Naive thymus-derived CD8-positive, alpha-beta T cell (primary cell): ENCODE data around the gene MRFAP1L1. TPM values are rescaled to one million over a fixed set of nuclear protein-coding genes. Genes with fewer than 3 reads are reported as not detected.

Experiments
- ATAC-seq, 2 donors: fragments of 150-1000 bp; cut with Tn5 transposase in 1 of 2; sonication (Bioruptor Pico), chemical (Tn5 transposase) in 1 of 2; 1 replicate in 1 of 2; 2 replicates in 1 of 2; pipeline ENCODE4 v1.10.0; 2021; ENCODE audit warnings: mild to moderate bottlenecking in 2 of 2, moderate library complexity in 2 of 2
- POLR2A ChIA-PET: fragments of 350-600 bp; sonication (Branson Sonifier 250); formaldehyde crosslinking; loops from one replicate; lab custom pipeline; 2021; ENCODE audit warnings: antibody characterized with exemption; lab: Charles Lee
- DNase-seq, 10 donors: peaks; one replicate each; pipeline versions ENCODE4 v3.0.0 to v3.0.0-alpha.2; 2020 to 2022
- H3K27ac Mint-ChIP-seq, 10 donors: one replicate each; pipeline ENCODE4 v1.8.0; 2020 to 2022; ENCODE audit warnings: mild to moderate bottlenecking in 10 of 10, mixed read lengths in 10 of 10, moderate library complexity in 4 of 10, inconsistent platforms in 1 of 10
- H3K27me3 Mint-ChIP-seq, 5 donors: one replicate each; pipeline ENCODE4 v1.8.0; 2021 to 2022; ENCODE audit warnings: mixed read lengths in 5 of 5
- H3K36me3 Mint-ChIP-seq, 3 donors: one replicate each; pipeline ENCODE4 v1.8.0; 2020 to 2022; ENCODE audit warnings: mixed read lengths in 3 of 3, mild to moderate bottlenecking in 2 of 3, inconsistent platforms in 1 of 3
- H3K4me1 Mint-ChIP-seq, 4 donors: one replicate each; pipeline ENCODE4 v1.8.0; 2021 to 2022; ENCODE audit warnings: mixed read lengths in 4 of 4
- H3K4me3 Mint-ChIP-seq, 10 donors: one replicate each; pipeline ENCODE4 v1.8.0; 2020 to 2022; ENCODE audit warnings: mild to moderate bottlenecking in 10 of 10, mixed read lengths in 10 of 10, moderate library complexity in 6 of 10, inconsistent platforms in 1 of 10
- H3K9me3 Mint-ChIP-seq, 9 donors: one replicate each; pipeline ENCODE4 v1.8.0; 2020 to 2022; ENCODE audit warnings: mixed read lengths in 9 of 9, mild to moderate bottlenecking in 3 of 9, inconsistent platforms in 1 of 9, moderate library complexity in 1 of 9
- polyA plus RNA-seq, 3 donors: library from polyadenylated mRNA; unstranded; fragments of 300-500 nt; fragmentation: Illumina TruSeq; gene quantifications; one replicate each; pipeline ENCODE4 v1.2.3, GENCODE V29; 2021
- total RNA-seq, 8 experiments: library from RNA in 2 of 8; stranded (reverse) in 2 of 8; gene quantifications; one replicate each; pipeline ENCODE4 v1.2.3 and lab custom pipeline; 2021 to 2026

MRFAP1L1 gene
- total and polyA plus RNA-seq, 5 experiments from 2014 or later = 102 to 127 (median 123) TPM

- no peak for DNase-seq
- peak overlapping the region in 2 of 10 donors; percentile 37 to 56 for H3K27ac Mint-ChIP-seq
- no peaks in the 10 kb centered on the region for H3K36me3 Mint-ChIP-seq
- no peaks in the 10 kb centered on the region for H3K9me3 Mint-ChIP-seq
- peaks cover 4 to 22% (median 12%) of the 10 kb centered on the region in 4 donors for H3K4me1 Mint-ChIP-seq
- POLR2A ChIA-PET = interaction anchor here (0.6 kb wide), 1 partner anchor 102 kb away, joined by 3 read pairs; no protein-coding TSS in a partner anchor
- ATAC-seq = no peak
- H3K27me3 Mint-ChIP-seq = peaks cover 0 to 1% (median 0%) of the 10 kb centered on the region in 5 donors
- no peak overlapping the region for H3K4me3 Mint-ChIP-seq
These were observed 39.9 kb upstream of the MRFAP1L1 start for GRCh38 chr4:6749340-6750171.

GRCh38 chr4:6748286-6748685 lies 38.6 kb upstream of the MRFAP1L1 start:
- H3K4me3 Mint-ChIP-seq = no peak overlapping the region
- POLR2A ChIA-PET = no interaction called here
- ATAC-seq (no peak), DNase-seq (no peak)
- H3K4me1 Mint-ChIP-seq = peaks cover 4 to 22% (median 12%) of the 10 kb centered on the region in 4 donors
- H3K9me3 Mint-ChIP-seq = no peaks in the 10 kb centered on the region
- H3K36me3 Mint-ChIP-seq = no peaks in the 10 kb centered on the region
- H3K27ac Mint-ChIP-seq = peak overlapping the region in 1 of 10 donors; percentile 78
- peaks cover 0 to 1% (median 0%) of the 10 kb centered on the region in 5 donors for H3K27me3 Mint-ChIP-seq

- H3K36me3 Mint-ChIP-seq = no peaks in the 10 kb centered on the region
These were observed 37.8 kb upstream of the MRFAP1L1 start for GRCh38 chr4:6747294-6748051.

GRCh38 chr4:6746721-6747293 lies 37.1 kb upstream of the MRFAP1L1 start:
- H3K36me3 Mint-ChIP-seq = no peaks in the 10 kb centered on the region
- peaks cover 0 to 1% (median 0%) of the 10 kb centered on the region in 5 donors for H3K27me3 Mint-ChIP-seq
- H3K4me1 Mint-ChIP-seq = peaks cover 3 to 15% (median 9%) of the 10 kb centered on the region in 4 donors
- H3K27ac Mint-ChIP-seq = peak overlapping the region in 2 of 10 donors; percentile 34 to 48
- no peak overlapping the region for H3K4me3 Mint-ChIP-seq
- DNase-seq (no peak), ATAC-seq (no peak)
- no peaks in the 10 kb centered on the region for H3K9me3 Mint-ChIP-seq
- POLR2A ChIA-PET = no interaction called here

More at GRCh38 chr4:6747294-6748051, 37.8 kb upstream of the MRFAP1L1 start:
- POLR2A ChIA-PET = no interaction called here
- ATAC-seq (no peak), DNase-seq (no peak)
- H3K27ac Mint-ChIP-seq = peak overlapping the region in 1 of 10 donors; percentile 34
- H3K4me3 Mint-ChIP-seq = no peak overlapping the region
- H3K27me3 Mint-ChIP-seq = peaks cover 0 to 1% (median 0%) of the 10 kb centered on the region in 5 donors
- peaks cover 4 to 21% (median 12%) of the 10 kb centered on the region in 4 donors for H3K4me1 Mint-ChIP-seq
- H3K9me3 Mint-ChIP-seq = no peaks in the 10 kb centered on the region

- peaks cover 0 to 6% (median 0%) of the 10 kb centered on the region in 9 donors for H3K9me3 Mint-ChIP-seq
- ATAC-seq = no peak
- H3K4me3 Mint-ChIP-seq = no peak overlapping the region
- peaks cover 0 to 4% (median 0%) of the 10 kb centered on the region in 4 donors for H3K4me1 Mint-ChIP-seq
- H3K36me3 Mint-ChIP-seq = no peaks in the 10 kb centered on the region
- H3K27ac Mint-ChIP-seq = peak overlapping the region in 1 of 10 donors; percentile 61
- no peak for DNase-seq
- POLR2A ChIA-PET = no interaction called here
- H3K27me3 Mint-ChIP-seq = peaks cover 0 to 1% (median 0%) of the 10 kb centered on the region in 5 donors
These were observed 33.3 kb upstream of the MRFAP1L1 start for GRCh38 chr4:6742989-6743388.

GRCh38 chr4:6742507-6742906 lies 32.8 kb upstream of the MRFAP1L1 start:
- Mint-ChIP-seq H3K27me3 (peaks cover 0 to 1% (median 0%) of the 10 kb centered on the region in 5 donors), H3K4me1 (peaks cover 0 to 4% (median 0%) of the 10 kb centered on the region in 4 donors), H3K4me3 (no peak overlapping the region), H3K27ac (no peak overlapping the region), H3K9me3 (peaks cover 0 to 6% (median 0%) of the 10 kb centered on the region in 9 donors), H3K36me3 (no peaks in the 10 kb centered on the region)
- POLR2A ChIA-PET = no interaction called here
- ATAC-seq (no peak), DNase-seq (no peak)

GRCh38 chr4:6740347-6740746 lies 30.7 kb upstream of the MRFAP1L1 start:
- POLR2A ChIA-PET = no interaction called here
- DNase-seq = no peak
- Mint-ChIP-seq H3K27me3 (peaks cover 0 to 3% (median 0%) of the 10 kb centered on the region in 5 donors), H3K9me3 (peaks cover 0 to 6% (median 0%) of the 10 kb centered on the region in 9 donors), H3K27ac (no peak overlapping the region), H3K36me3 (no peaks in the 10 kb centered on the region), H3K4me1 (no peaks in the 10 kb centered on the region), H3K4me3 (no peak overlapping the region)
- ATAC-seq = no peak

GRCh38 chr4:6739920-6740319 lies 30.3 kb upstream of the MRFAP1L1 start:
- Mint-ChIP-seq H3K9me3 (peaks cover 0 to 6% (median 0%) of the 10 kb centered on the region in 9 donors), H3K4me3 (no peak overlapping the region), H3K36me3 (no peaks in the 10 kb centered on the region), H3K27ac (no peak overlapping the region), H3K4me1 (no peaks in the 10 kb centered on the region), H3K27me3 (peaks cover 0 to 2% (median 0%) of the 10 kb centered on the region in 5 donors)
- ATAC-seq (no peak), DNase-seq (no peak)
- POLR2A ChIA-PET = no interaction called here

GRCh38 chr4:6734165-6734786 lies 24.6 kb upstream of the MRFAP1L1 start:
- Mint-ChIP-seq H3K4me3 (no peak overlapping the region), H3K36me3 (no peaks in the 10 kb centered on the region), H3K9me3 (peaks cover 0 to under 1% (median 0%) of the 10 kb centered on the region in 9 donors), H3K27ac (peak overlapping the region in 3 of 10 donors; percentile 56 to 75 (median 66)), H3K4me1 (no peaks in the 10 kb centered on the region), H3K27me3 (peaks cover 0 to 2% (median 0%) of the 10 kb centered on the region in 5 donors)
- POLR2A ChIA-PET = no interaction called here
- ATAC-seq (no peak), DNase-seq (no peak)

GRCh38 chr4:6733358-6734164 lies 23.9 kb upstream of the MRFAP1L1 start:
- peaks cover 0 to 3% (median under 1%) of the 10 kb centered on the region in 4 donors for H3K4me1 Mint-ChIP-seq
- no peak overlapping the region for H3K4me3 Mint-ChIP-seq
- H3K27ac Mint-ChIP-seq = no peak overlapping the region
- no peaks in the 10 kb centered on the region for H3K36me3 Mint-ChIP-seq
- POLR2A ChIA-PET = no interaction called here
- DNase-seq = no peak
- no peaks in the 10 kb centered on the region for H3K9me3 Mint-ChIP-seq
- no peak for ATAC-seq
- peaks cover 0 to 2% (median 0%) of the 10 kb centered on the region in 5 donors for H3K27me3 Mint-ChIP-seq

GRCh38 chr4:6732441-6733357 lies 23.0 kb upstream of the MRFAP1L1 start:
- no peaks in the 10 kb centered on the region for H3K9me3 Mint-ChIP-seq
- POLR2A ChIA-PET = no interaction called here
- ATAC-seq (no peak), DNase-seq (no peak)
- H3K4me1 Mint-ChIP-seq = peaks cover 2 to 11% (median 6%) of the 10 kb centered on the region in 4 donors
- H3K27ac Mint-ChIP-seq = no peak overlapping the region
- peaks cover 0 to 2% (median 0%) of the 10 kb centered on the region in 5 donors for H3K27me3 Mint-ChIP-seq
- no peaks in the 10 kb centered on the region for H3K36me3 Mint-ChIP-seq
- H3K4me3 Mint-ChIP-seq = no peak overlapping the region
